ENCODE data around the gene POLR1E. TPM values are rescaled to one million over a fixed set of nuclear protein-coding genes. Genes with fewer than 3 reads are reported as not detected.
"Not testable (repeated sequence)": the region's sequence is repeated elsewhere in the genome, so short reads cannot be mapped to it uniquely, and the experiment has no call there.

Gene POLR1E
- total RNA-seq, 1 donor from 2014 or later: 35.7 TPM

- DNase-seq (ENCODE audit: low spot score): peak; percentile 92
Observed at GRCh38 chr9:37464426-37465248, 21.1 kb upstream of the POLR1E start.

DNA sequence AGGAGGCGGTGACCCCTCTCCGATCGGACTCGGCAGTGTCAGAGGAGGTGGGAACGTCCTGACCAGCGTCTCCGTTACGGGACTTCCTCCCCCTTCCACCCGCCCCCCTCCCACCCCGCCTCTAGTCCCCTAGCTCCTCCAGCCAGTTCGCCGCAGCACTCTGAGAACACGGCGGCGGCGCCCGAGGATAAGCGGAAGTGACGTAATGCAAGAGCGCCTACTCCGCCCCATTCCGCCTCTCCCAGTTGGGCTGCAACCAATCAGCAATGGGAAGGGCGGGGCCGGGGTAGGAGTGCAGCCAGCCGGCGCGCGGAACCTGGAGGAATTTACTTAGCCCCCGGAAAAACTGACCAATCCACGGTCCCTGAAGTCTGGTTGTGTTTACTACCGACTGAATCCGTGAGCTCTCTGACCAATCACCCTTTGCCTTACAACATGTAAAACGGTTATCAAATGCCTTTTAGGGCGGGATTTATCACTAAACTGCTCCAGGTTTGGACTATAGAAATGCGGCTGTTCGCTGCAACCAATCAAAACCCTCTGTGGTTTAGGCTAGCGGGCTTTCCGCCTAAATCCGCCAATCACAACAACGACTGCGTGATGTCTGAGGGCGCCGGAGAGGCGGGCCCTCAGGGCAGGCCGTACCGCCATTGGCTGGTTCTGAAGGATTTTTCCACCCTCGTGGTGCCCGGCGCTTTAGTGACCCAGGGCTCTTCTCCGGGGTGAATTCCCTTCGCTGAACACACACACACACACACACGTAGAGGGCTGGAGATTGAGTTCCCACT lies 20.3 kb upstream of the POLR1E start, which contains the start of gene ZBTB5:
Gene ZBTB5, minus strand, starts transcription at position 202 of the 788 bp plus-strand sequence. CDS start 22,899 bp downstream, outside the sequence.
- peak; percentile 100 for DNase-seq (ENCODE audit: low spot score)

DNA sequence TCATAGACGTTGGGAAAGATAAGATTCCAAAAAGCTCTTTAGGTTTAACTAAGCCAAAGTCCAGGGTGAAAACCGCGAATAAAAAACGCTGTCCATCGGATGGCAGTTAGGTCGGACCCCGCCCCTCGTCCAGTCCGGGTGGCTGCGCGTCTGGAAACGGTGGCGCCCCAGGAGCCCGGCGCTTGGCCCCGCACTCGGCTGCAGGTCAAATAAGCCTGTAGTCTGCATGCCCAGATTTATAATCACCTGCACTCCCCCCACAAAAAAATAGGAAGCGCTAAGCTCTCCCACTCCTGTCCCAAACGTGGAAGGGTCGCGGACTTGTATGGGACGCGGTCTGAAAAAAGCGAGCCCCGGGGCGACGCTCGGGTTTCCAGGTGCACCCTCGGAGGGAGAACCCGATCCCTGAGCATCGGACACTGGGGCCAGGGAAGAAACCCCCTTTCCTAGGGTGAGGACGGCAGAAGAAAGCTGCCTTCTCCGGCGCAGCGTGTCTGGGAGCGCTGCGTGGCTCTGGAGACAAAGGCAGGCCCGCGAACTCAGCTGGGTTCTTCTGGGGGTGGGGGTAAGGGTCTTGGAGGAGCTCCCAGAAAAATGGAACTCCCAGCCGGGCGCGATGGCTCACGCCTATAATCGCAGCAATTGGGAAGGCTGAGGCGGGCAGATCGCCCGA lies 19.6 kb upstream of the POLR1E start:
- DNase-seq (ENCODE audit: low spot score): no peak

- not testable (repeated sequence) for DNase-seq (ENCODE audit: low spot score)
Observed at GRCh38 chr9:37467530-37467929, 18.2 kb upstream of the POLR1E start.

DNA sequence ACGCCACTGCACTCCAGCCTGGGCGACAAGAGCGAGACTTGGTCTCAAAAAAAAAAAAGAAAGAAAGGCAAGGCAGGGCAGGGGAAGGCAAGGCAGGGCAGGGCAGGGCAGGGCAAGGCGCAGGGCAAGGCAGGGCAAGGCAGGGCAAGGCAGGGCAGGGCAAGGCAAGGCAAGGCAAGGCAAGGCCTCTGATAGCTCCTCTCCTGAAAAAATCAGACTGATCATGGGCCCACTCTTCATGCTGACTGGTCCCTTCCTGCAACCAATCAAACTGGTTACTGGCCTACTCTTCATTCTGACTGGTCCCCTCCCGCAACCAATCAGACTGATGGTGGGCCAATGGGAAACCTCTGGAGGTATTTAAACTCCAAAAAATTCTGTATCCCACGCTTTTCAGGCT lies 17.1 kb upstream of the POLR1E start:
- DNase-seq (ENCODE audit: low spot score): no peak

DNA sequence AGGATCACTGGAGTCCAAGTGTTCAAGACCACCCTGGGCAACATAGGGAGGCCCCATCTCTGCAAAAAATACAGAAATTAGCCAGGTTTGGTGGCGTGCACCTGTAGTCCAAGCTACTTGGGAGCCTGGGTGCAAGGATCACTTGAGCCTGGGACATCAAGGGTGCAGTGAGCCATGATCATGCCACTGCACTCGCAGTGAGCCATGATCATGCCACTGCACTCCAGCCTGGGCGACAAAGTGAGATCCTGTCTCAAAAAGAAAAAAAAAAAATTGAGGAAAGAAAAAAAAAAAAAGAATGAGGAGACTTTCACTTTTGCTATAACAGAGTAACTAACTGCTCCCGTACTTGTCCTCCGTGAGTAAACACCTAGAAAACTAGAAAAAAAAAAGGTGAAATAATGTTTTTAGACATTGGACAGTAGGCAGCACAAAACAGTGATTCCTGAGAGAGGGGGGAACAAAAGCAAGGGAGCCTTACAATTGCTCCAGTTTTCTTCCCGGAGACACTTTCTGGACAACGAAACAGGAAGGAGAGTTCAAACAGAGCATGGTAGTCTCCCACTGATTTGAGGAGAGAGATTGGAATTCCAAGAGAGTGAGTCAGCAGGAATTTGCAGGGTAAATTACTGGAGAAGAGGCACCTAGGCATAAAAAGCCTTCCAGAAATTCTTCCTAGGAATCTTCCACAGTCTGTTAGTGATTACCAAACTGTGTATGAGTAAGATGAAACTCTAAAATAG lies 13.6 kb upstream of the POLR1E start:
- no peak for DNase-seq (ENCODE audit: low spot score)

GRCh38 chr9:37473982-37474381 lies 11.8 kb upstream of the POLR1E start:
- DNase-seq (ENCODE audit: low spot score): not testable (repeated sequence)

GRCh38 chr9:37474438-37474837 lies 11.3 kb upstream of the POLR1E start:
- DNase-seq (ENCODE audit: low spot score): no peak

GRCh38 chr9:37476930-37477329 lies 8.8 kb upstream of the POLR1E start:
- no peak for DNase-seq (ENCODE audit: low spot score)

GRCh38 chr9:37477443-37477842 lies 8.3 kb upstream of the POLR1E start:
- DNase-seq (ENCODE audit: low spot score): not testable (repeated sequence)

GRCh38 chr9:37477987-37478619 lies 7.6 kb upstream of the POLR1E start:
- DNase-seq (ENCODE audit: low spot score): not testable (repeated sequence)

- no peak for DNase-seq (ENCODE audit: low spot score)
Observed at GRCh38 chr9:37480759-37481158, 5.0 kb upstream of the POLR1E start.

DNA sequence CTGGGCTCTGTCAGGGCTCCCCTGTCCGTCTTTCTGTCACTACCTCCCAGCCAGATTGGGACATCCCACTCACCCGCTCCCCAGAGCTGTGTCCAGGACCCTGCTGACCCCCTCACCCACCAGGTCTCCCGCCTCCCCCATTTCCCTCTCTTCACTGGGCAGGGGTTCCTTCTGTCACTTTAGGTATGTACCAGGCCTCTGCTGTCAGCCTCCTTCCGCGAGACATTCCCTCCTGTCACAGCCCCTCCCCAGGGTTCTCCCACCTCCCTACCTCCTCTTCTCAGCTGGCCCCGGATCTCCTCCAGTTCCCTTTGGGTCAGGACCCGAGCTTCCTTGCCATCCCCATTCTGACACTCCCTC lies 488 bp downstream of the POLR1E start:
- no peak for DNase-seq (ENCODE audit: low spot score)

DNA sequence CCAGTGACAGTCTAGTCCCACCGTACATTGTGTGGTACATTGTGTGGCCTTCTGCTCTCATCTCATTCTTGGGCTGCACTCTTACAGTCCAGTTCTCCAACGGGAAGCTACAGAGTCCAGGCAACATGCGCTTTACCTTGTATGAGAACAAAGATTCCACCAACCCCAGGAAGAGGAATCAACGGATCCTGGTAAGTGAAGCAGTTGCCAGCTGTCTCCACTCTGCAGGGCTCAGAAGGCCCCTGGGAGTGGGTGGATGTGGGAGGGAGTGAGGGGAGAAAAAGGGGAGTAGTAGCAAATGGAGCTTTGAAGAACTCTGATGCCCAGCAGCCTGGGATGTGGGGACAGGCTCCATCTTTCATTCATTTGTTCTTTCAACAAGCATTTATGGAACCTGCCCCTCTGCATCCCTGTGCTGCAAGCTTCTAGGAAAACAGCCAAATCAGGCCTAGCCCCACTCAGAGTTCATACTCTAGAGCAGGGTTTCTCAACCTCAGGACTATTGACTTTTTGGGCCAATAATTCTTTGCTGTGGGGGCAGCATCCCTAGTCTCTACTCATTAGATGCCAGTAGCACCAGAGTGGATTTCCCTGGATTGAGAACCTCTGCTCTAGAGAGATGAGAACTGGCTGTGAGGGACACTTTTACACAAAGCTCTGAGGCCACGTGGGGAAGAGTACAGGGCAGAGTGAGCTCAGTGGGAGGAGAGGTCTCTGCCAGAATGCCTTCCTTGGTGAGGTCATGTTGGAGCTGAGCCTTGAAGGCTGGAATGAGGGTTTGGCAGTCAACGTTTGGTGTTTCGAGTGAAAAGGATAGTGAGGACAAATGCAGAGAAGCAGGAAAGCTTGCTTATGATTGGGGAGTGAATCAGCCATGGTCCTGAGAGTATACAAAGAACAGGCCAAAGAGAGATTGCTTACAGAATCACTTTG lies 1.1 kb downstream of the POLR1E start:
- DNase-seq (ENCODE audit: low spot score): no peak

DNA sequence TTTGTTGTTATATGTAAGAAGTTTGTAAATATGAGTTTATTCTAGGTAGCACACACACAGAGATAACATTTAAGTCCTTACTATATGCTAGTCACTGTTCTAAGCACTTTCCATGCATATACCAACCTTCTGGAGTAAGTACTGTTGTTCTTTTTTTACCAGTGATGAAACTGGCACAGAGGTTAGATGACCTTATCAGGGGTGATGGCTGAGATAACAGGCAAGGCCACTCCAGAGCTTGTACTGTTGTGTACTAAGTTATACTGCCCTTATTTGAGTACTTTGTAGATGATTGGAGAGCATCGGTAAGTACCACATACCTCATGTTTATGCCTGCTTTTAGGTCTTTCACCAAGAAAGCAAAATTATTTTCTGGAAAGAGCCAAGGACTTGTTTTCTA lies 6.2 kb downstream of the POLR1E start:
- no peak for DNase-seq (ENCODE audit: low spot score)

DNA sequence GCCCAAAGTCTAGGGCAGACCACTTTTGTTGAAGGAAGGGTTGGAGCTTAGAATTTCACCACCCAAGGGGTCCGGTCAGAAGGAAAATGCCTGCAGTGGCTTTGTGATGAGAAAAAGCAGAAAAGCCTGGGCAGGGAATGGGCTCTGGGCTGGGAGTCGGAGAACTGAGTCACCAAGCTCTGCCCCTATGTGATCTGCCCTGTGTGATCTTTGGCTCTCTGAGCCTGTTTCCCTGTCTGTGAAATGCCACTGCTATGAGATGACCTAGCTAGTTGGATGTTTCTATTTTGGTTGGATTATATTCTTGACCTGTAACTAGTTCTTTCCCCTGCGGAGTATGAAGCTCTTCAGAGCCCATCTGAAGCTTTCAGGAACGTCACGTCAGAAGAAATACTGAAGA lies 9.8 kb downstream of the POLR1E start:
- no peak for DNase-seq (ENCODE audit: low spot score)

- DNase-seq (ENCODE audit: low spot score): peak; percentile 51
Observed at GRCh38 chr9:37496020-37496419, 10.3 kb downstream of the POLR1E start.

- peak; percentile 16 for DNase-seq (ENCODE audit: low spot score)
Observed at GRCh38 chr9:37497320-37497719, 11.6 kb downstream of the POLR1E start.

GRCh38 chr9:37498457-37498856 lies 12.7 kb downstream of the POLR1E start:
- DNase-seq (ENCODE audit: low spot score): no peak

All from mesenteric fat pad (tissue), 1 donor.